Activated CD4-positive, alpha-beta T cell treated with anti-CD3 and anti-CD28 coated beads for 36 hours (primary cell): ENCODE results near the gene ARMH3. TPM values are rescaled to one million over a fixed set of nuclear protein-coding genes. Genes with fewer than 3 reads are reported as not detected.
A peak's percentile ranks its signal among the peaks of the same experiment; 100 is the strongest.

Experiments used
- ATAC-seq: fragments of 200-7000 bp; cut with Tn5 transposase; one replicate; pipeline ENCODE4 v1.10.0; 2021; ENCODE audit warnings: mild to moderate bottlenecking, moderate library complexity
- CTCF ChIA-PET: fragments of 350-600 bp; sonication (Branson Sonifier 250); formaldehyde crosslinking; loops from one replicate; lab custom pipeline; 2021; ENCODE audit warnings: antibody characterized with exemption; lab: Charles Lee
- POLR2A ChIA-PET: fragments of 350-600 bp; sonication (Branson Sonifier 250); formaldehyde crosslinking; loops from one replicate; lab custom pipeline; 2021; ENCODE audit warnings: antibody characterized with exemption, inconsistent platforms; lab: Charles Lee
- DNase-seq: peaks from one replicate; pipeline ENCODE4 v3.0.0-alpha.2; 2020
- H3K27ac Mint-ChIP-seq: one replicate; pipeline ENCODE4 v1.8.0; 2021; ENCODE audit warnings: mixed read lengths
- H3K27me3 Mint-ChIP-seq: one replicate; pipeline ENCODE4 v1.8.0; 2021; ENCODE audit warnings: mixed read lengths
- H3K36me3 Mint-ChIP-seq: one replicate; pipeline ENCODE4 v1.8.0; 2021; ENCODE audit warnings: low read depth, mixed read lengths
- H3K4me1 Mint-ChIP-seq: one replicate; pipeline ENCODE4 v1.8.0; 2021; ENCODE audit warnings: mixed read lengths
- H3K4me3 Mint-ChIP-seq: one replicate; pipeline ENCODE4 v1.8.0; 2021; ENCODE audit warnings: mild to moderate bottlenecking, moderate library complexity, mixed read lengths
- H3K9me3 Mint-ChIP-seq: one replicate; pipeline ENCODE4 v1.8.0; 2021; ENCODE audit warnings: low read depth, mixed read lengths
- intact Hi-C, 2 experiments: fragments of 100-400 bp; cut with DNase I in 1 of 2; cut with micrococcal nuclease in 1 of 2; formaldehyde crosslinking; loops; one replicate each; pipeline versions ENCODE4 v1.14.2 to v1.15.1; 2022 to 2024; cut with DNase I, micrococcal nuclease
- total RNA-seq, 2 experiments: library from RNA; stranded (reverse); gene quantifications; one replicate each; pipeline ENCODE4 v1.2.3, GENCODE V29; 2021

The ARMH3 gene
- total RNA-seq, 2 experiments from 2014 or later = 16.0 to 21.0 TPM

- ChIA-PET POLR2A (no interaction called here), CTCF (interaction anchor here (0.9 to 1.0 kb wide), 2 partner anchors 68 to 115 kb away, joined by 3 read pairs; no protein-coding TSS in a partner anchor)
- no peak for DNase-seq
- Mint-ChIP-seq H3K27ac (no peak overlapping the region), H3K9me3 (no peaks in the 10 kb centered on the region), H3K36me3 (peaks cover 4% of the 10 kb centered on the region), H3K4me3 (no peak overlapping the region), H3K4me1 (peaks cover 13% of the 10 kb centered on the region), H3K27me3 (no peaks in the 10 kb centered on the region)
- ATAC-seq = no peak
- intact Hi-C loops = no loop called here
These were observed 161.2 kb downstream of the ARMH3 start for GRCh38 chr10:101894742-101895141.

GRCh38 chr10:101894266-101894665 lies 161.7 kb downstream of the ARMH3 start:
- no peak overlapping the region for H3K4me3 Mint-ChIP-seq

GRCh38 chr10:101893510-101894120 lies 162.4 kb downstream of the ARMH3 start:
- Mint-ChIP-seq H3K27me3 (no peaks in the 10 kb centered on the region), H3K9me3 (no peaks in the 10 kb centered on the region), H3K4me1 (peaks cover 13% of the 10 kb centered on the region), H3K27ac (no peak overlapping the region), H3K36me3 (peaks cover 4% of the 10 kb centered on the region), H3K4me3 (no peak overlapping the region)
- DNase-seq = no peak
- CTCF ChIA-PET = interaction anchor here (1.0 kb wide), 2 partner anchors 116 kb away, joined by 3 to 4 read pairs; no protein-coding TSS in a partner anchor
- intact Hi-C loops = no loop called here
- ATAC-seq = no peak
- POLR2A ChIA-PET = interaction anchor here (0.7 kb wide), 1 partner anchor 10 kb away, joined by 4 read pairs; no protein-coding TSS in a partner anchor

More at GRCh38 chr10:101894266-101894665, 161.7 kb downstream of the ARMH3 start:
- H3K27me3 Mint-ChIP-seq = no peaks in the 10 kb centered on the region
- no peaks in the 10 kb centered on the region for H3K9me3 Mint-ChIP-seq
- no peak for ATAC-seq
- DNase-seq = no peak
- H3K4me1 Mint-ChIP-seq = peaks cover 13% of the 10 kb centered on the region
- H3K27ac Mint-ChIP-seq = no peak overlapping the region
- ChIA-PET POLR2A (no interaction called here), CTCF (interaction anchor here (0.9 to 1.0 kb wide), 2 partner anchors 68 to 115 kb away, joined by 3 read pairs; no protein-coding TSS in a partner anchor)
- intact Hi-C loops = no loop called here
- peaks cover 4% of the 10 kb centered on the region for H3K36me3 Mint-ChIP-seq

- ATAC-seq (no peak), DNase-seq (no peak)
- ChIA-PET CTCF (interaction anchor here (0.6 to 1.3 kb wide), 5 partner anchors 49 to 559 kb away, joined by 3 to 4 read pairs (median 3); no protein-coding TSS in a partner anchor), POLR2A (interaction anchor here (0.7 kb wide), 1 partner anchor 10 kb away, joined by 4 read pairs; no protein-coding TSS in a partner anchor)
- no peak overlapping the region for H3K4me3 Mint-ChIP-seq
- intact Hi-C loops = no loop called here
- no peaks in the 10 kb centered on the region for H3K27me3 Mint-ChIP-seq
- H3K9me3 Mint-ChIP-seq = no peaks in the 10 kb centered on the region
- H3K36me3 Mint-ChIP-seq = peaks cover 8% of the 10 kb centered on the region
- no peak overlapping the region for H3K27ac Mint-ChIP-seq
- H3K4me1 Mint-ChIP-seq = peaks cover 14% of the 10 kb centered on the region
These were observed 163.1 kb downstream of the ARMH3 start for GRCh38 chr10:101892782-101893391.

DNA sequence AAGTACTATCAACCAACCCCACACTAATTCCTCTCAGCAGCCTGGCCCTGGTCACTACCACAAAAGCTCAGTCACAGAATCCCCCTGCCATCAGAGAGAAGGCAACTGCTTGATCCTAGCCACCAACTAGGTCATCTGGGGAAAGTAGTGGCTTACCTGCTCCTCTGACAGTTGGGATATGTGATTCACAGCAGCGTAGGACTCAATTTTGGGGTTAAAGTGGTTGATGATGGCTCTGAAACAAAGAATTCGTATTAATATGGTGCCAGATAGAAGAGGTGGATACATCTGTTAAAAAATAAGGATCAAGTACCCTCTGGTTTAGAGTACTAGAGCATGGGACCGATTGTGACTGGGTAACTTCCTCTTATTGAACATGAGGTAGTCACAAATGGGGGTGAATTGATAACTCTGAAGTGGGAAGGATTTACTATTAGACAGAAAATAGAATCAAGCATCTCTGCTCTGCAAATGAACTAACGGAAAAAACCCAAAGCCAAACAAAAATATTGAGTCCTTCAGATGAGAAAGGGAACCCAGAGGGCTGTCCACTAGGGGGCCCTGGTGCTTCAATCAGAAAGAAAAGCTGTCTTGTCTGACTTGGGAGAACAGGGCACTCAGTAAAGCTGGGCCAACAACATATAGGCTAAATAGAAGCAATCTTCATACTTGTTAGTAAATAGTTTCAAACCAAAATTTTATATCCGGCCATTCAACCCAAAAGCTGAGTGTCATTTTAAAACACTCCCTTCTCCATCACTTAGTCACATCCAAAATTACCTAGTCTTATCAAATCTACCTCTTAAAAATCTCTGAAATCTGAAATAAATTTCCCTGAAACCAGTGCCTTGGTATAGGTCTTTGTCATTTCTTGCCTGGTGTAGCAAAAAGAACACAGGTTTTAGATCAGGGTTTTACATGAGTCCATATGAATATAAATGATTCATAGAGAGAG lies 166.4 kb downstream of the ARMH3 start:
- peak; percentile 80 for ATAC-seq
- no peak overlapping the region for H3K27ac Mint-ChIP-seq

GRCh38 chr10:101888251-101888949 lies 167.6 kb downstream of the ARMH3 start:
- Mint-ChIP-seq H3K27ac (no peak overlapping the region), H3K9me3 (no peaks in the 10 kb centered on the region), H3K4me1 (peaks cover 4% of the 10 kb centered on the region), H3K4me3 (no peak overlapping the region), H3K36me3 (peaks cover 13% of the 10 kb centered on the region), H3K27me3 (no peaks in the 10 kb centered on the region)
- ChIA-PET POLR2A (interaction anchor here (0.8 kb wide), 1 partner anchor 25 kb away, joined by 3 read pairs; no protein-coding TSS in a partner anchor), CTCF (interaction anchor here (0.6 to 5.4 kb wide), 26 partner anchors 9 to 1588 kb away, joined by 3 to 73 read pairs (median 4); partner anchors contain the start of gene ARMH3)
- intact Hi-C loops = no loop called here
- DNase-seq = no peak
- ATAC-seq = no peak

More for the DNA sequence above, 166.4 kb downstream of the ARMH3 start:
- CTCF ChIA-PET = interaction anchor here (0.5 to 5.4 kb wide), 34 partner anchors 8 to 1590 kb away, joined by 3 to 73 read pairs (median 4); no protein-coding TSS in a partner anchor
- H3K4me1 Mint-ChIP-seq = peaks cover 4% of the 10 kb centered on the region
- H3K27me3 Mint-ChIP-seq = no peaks in the 10 kb centered on the region
- DNase-seq = peak; percentile 89
- H3K4me3 Mint-ChIP-seq = no peak overlapping the region
- H3K9me3 Mint-ChIP-seq = no peaks in the 10 kb centered on the region
- intact Hi-C loops = loop anchor here (1.0 kb wide), 4 partner anchors 49 to 184 kb away; no protein-coding TSS in a partner anchor
- H3K36me3 Mint-ChIP-seq = peaks cover 13% of the 10 kb centered on the region
- POLR2A ChIA-PET = no interaction called here

DNA sequence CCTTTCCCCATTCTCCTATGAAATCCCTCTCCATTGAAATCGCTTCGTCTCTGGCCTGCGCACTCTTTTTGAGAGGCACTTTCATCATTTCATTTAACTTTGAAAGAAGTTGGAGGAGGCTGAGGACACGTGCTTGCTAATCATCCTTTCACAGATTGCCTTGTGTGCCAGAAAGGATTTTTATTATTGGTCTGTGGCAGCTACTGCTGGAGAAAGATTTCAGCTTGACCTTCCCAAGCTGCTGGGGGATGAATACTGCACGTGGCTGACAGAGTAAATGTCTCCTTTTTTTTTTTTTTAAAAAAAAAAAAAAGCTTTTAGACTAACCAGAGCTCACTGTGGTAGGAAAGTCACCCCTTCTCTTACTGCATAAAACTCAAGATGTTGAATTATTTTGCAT lies 168.2 kb downstream of the ARMH3 start:
- POLR2A ChIA-PET = interaction anchor here (0.8 kb wide), 1 partner anchor 26 kb away, joined by 3 read pairs; no protein-coding TSS in a partner anchor
- H3K4me3 Mint-ChIP-seq = no peak overlapping the region
- H3K4me1 Mint-ChIP-seq = peaks cover 4% of the 10 kb centered on the region
- intact Hi-C loops = no loop called here
- no peak overlapping the region for H3K27ac Mint-ChIP-seq
- DNase-seq (no peak), ATAC-seq (no peak)
- no peaks in the 10 kb centered on the region for H3K27me3 Mint-ChIP-seq
- no peaks in the 10 kb centered on the region for H3K9me3 Mint-ChIP-seq
- CTCF ChIA-PET = interaction anchor here (0.7 to 5.4 kb wide), 12 partner anchors 8 to 185 kb away, joined by 3 to 73 read pairs (median 6); partner anchors contain the start of gene ARMH3
- H3K36me3 Mint-ChIP-seq = peaks cover 13% of the 10 kb centered on the region

DNA sequence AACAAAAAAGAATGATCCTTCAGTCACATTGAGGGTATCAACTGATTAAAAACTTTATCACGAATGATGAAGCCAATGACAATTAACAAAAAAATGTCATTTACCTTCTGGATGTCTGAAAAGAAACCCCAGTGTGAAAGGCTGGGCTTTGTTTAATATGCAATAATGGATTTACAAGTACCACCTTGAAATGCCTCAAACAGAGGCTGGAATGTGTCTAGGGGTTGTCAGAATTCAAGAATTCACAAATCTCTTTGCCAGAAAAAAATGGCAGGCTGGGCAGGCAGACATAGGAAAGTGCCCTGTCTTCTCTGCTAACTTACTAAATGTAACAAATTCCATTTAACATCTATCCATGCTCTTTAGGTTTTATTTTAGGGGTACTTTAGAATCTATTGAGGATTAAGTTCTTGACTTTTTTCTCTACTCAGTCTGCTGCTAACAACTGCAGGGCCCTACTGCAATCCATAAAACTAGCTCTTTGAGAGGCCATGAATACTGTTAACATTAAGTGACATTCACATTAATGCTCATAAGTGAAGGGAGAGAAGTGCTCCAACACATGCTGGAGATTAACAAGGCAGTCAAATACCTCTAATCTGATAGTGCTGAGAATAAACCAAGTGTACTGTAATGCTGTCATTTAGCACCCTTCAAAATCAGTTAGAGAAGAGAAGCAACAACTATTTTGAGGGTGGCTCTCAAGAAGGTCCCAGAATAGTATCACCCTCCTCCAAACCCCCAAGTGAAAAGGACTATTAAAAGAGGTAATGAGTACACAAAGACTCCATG lies 169.3 kb downstream of the ARMH3 start:
- no peaks in the 10 kb centered on the region for H3K9me3 Mint-ChIP-seq

DNA sequence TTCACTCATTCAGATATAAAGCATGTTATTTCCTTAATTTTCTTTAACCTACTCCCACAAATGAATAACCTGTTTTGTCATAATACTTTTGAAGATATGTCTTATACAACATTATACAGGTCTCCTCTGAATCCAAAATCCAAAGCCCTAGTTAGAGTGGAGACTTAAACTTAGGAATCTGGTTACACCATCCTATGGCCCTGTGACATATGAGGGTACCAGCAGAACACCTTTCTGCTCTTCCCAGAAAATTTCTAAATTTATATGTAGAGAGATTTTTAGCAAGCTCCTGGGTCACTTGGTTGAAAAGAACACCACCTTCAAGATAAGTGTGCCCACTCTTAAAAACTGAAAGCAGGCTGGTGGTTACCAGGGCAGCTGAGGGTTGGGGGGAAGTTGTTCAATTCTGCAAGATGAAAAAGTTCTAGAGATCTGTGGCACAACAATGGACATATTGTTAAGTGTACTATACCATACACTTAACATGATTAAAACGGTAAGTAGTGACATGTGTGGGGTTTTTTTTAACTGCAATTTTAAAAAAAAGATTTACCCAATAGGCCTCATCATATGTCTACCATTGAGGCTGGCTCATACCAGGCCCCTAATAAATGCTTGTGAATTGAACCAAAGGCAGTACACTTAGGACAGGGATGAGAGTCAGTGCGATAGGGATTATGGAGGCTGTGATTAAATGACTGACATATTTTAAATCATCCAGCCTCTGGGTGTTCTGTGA lies 174.8 kb downstream of the ARMH3 start:
- no peak for ATAC-seq
- Mint-ChIP-seq H3K9me3 (no peaks in the 10 kb centered on the region), H3K4me1 (peaks cover 6% of the 10 kb centered on the region), H3K36me3 (peaks cover 7% of the 10 kb centered on the region), H3K27me3 (no peaks in the 10 kb centered on the region), H3K4me3 (no peak overlapping the region), H3K27ac (no peak overlapping the region)
- CTCF ChIA-PET = interaction anchor here (0.7 to 1.7 kb wide), 5 partner anchors 9 to 130 kb away, joined by 3 to 7 read pairs (median 5); no protein-coding TSS in a partner anchor
- DNase-seq = no peak
- intact Hi-C loops = no loop called here
- POLR2A ChIA-PET = interaction anchor here (0.7 kb wide), 1 partner anchor 412 kb away, joined by 5 read pairs; no protein-coding TSS in a partner anchor

More for the DNA sequence above, 169.3 kb downstream of the ARMH3 start:
- Mint-ChIP-seq H3K27ac (no peak overlapping the region), H3K4me3 (no peak overlapping the region), H3K4me1 (peaks cover 4% of the 10 kb centered on the region), H3K27me3 (no peaks in the 10 kb centered on the region), H3K36me3 (peaks cover 14% of the 10 kb centered on the region)
- DNase-seq (no peak), ATAC-seq (no peak)
- intact Hi-C loops = no loop called here
- ChIA-PET CTCF (interaction anchor here (0.5 to 5.4 kb wide), 4 partner anchors 34 to 186 kb away, joined by 3 to 73 read pairs (median 12); no protein-coding TSS in a partner anchor), POLR2A (interaction anchor here (0.6 kb wide), 1 partner anchor 902 kb away, joined by 5 read pairs; no protein-coding TSS in a partner anchor)
